GF-D8 (cell line): ENCODE measurements around the gene CNGA3.
"Not testable (repeated sequence)": the region's sequence is repeated elsewhere in the genome, so short reads cannot be mapped to it uniquely, and the experiment has no call there.

Experiments used
- DNase-seq: peaks from one replicate; lab custom pipeline; 2025; lab: John Stamatoyannopoulos, UW

CNGA3 gene

DNA sequence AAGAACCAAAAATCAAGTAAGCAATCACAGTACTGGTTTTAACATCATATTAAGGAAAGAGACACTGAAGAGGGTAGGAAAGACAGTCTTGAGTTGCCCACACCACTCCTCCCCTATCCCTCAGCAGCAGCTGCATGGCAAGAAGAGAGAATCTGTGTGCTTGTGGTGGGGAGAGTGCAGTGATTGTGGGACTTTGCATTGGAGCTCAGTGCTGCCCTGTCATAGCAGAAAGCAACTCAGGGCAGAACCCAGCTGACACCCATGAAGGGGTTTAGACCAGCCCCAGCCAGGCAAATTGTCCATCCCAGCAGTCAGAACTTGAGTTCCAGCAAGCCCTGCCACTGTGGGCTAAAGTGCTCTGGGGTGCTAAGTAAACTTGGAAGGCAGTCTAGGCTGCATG, 57.6 kb downstream of the CNGA3 start:
- no peak for DNase-seq

GRCh38 chr2:98404556-98405250, 58.4 kb downstream of the CNGA3 start:
- no peak for DNase-seq

GRCh38 chr2:98405301-98405700, 59.0 kb downstream of the CNGA3 start:
- no peak for DNase-seq

DNA sequence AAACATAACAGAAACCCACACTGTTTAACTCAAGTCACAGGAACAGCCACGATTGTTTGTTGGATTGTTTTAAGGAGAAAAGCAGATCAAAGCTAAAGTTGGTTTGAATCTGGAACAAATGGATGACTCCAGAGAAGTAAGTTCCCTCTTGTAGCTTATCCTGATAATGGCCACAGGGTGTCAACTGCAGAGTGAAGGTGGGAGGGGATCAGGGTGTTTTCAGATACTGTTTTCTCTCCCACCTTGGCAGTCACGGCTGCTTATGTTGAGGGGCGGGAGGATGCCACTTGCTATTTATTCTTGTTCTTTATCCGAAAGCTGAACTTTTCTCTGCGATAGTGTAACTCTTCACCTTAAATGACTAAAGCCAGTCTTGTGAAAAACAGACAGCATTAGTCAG, 61.9 kb downstream of the CNGA3 start:
- no peak for DNase-seq

- peak; percentile 9 for DNase-seq
These were observed 66.6 kb downstream of the CNGA3 start for GRCh38 chr2:98412751-98413458.

DNA sequence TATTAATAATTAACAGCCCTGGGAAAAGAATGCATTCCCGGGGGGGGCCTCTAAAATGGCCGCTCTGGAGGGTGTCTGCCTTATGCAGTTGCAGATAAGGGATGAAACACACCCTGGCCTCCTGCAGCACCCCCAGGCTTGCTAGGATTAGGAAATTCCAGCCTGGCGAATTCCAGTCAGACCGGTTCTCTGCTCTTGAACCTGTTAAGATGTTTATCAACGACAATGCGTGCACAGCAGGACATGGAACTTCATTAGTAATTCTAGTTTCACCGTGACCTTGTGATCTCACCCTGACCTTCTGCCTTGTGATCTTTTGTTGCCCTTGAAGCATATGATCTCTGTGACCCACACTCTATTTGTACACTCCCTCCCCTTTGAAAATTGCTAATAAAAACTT, 68.0 kb downstream of the CNGA3 start:
- DNase-seq: not testable (repeated sequence)

DNA sequence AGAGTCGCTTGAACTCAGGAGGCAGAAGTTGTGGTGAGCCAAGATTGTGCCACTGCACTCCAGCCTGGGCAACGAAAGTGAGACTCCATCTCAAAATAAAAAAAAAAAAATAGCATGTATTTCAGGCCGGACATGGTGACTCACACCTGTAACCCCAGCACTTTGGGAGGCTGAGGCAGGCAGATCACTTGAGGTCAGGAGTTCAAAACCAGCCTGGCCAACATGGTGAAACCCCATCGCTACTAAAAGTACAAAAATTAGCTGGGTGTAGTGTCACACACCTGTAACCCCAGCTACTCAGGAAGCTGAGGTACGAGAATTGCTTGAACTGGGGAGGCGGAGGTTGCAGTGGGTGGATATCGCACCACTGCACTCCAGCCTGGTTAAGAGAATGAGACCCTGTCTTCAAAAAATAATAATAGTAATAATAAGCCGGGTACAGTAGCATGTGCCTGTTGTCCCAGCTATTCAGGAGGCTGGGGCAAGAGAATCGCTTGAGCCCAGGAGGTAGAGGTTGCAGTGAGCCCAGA, 69.5 kb downstream of the CNGA3 start:
- not testable (repeated sequence) for DNase-seq

GRCh38 chr2:98416383-98417159, 70.3 kb downstream of the CNGA3 start:
- DNase-seq: no peak

DNA sequence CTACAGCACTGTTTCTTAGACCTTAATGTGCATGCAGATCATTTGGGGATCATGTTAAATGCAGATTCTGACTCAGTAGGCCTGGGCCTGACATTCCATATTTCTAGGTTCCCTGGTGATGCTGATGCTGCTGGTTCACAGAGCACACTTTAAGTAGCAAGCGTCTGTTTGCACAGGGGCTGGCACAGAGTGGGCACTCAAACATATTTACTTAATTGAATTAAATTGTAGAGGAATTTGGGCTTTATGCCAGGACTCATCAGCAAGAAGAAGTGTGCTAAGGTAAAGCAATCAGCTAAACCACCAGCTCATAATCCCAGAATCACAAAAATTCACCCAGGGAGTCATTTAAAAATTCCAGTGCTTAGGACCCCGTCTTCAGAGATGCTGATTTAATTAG, 73.3 kb downstream of the CNGA3 start:
- no peak for DNase-seq

DNA sequence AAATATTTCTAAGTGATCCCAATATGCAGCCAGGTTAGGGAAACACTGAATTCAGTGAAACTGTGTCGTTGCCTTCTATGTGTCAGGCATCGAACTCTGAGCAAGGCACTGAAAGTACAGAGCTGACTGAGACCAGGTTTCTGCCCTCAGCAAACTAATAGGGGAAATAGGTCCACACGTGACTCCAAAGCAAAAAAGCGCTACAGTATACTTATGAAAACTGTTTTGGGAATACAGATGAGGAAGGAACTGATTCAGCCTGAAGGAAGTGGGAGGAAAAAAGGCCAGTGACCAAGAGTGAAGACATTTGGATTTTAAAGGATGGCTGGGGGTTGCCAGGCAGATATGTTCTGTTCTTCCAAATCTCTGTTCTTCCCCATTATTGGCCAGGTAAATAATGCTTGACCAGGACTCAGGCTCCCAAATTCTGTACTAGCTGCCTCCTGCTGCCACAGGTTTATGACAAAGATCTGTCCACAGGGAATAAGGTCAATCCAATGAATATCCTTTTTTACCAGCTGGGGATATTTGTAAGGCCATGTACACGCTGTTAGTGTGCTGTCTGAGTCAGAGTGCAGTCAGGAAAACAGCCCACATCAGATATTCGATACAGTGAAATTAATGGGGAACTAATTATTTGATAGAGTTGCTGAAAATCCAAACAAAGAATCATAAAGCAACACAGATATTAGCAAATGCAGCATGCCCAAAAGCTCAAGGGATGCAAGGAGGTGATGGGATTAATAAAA, 73.9 kb downstream of the CNGA3 start:
- no peak for DNase-seq

DNA sequence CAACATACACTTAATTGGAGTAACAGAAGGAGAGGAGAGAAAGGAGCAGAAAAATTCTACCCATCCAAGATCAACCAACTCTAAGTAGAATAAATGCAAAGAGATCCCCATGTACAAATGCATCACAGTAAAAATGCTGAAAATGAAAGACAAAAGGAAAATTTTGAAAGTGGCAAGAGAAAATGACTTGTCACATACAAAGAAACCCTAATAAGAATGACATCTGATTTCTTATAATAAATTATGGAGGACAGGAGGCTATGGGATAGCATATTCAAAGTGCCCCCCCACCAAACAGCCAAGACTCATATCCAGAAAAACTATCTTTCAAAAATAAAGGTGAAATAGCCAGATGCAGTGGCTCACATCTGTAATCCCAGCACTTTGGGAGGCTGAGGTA, 76.2 kb downstream of the CNGA3 start:
- no peak for DNase-seq

DNA sequence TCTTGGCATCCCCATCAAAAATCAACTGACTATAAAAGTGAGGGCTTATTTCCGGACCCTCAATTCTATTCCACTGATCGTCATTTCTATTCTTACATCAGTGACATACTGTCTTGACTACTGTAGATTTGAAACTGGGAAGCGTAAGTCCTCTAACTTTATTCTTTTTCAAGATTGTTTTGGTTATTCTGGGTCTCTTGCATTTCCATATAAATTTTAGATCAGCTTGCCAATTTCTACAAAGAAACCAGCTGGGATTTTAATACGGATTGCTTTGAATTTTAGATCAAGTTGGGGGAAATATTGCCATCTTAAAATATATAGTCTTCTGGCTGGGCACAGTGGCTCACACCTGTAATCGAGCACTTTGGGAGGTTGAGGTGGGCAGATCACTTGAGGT, 80.5 kb downstream of the CNGA3 start:
- DNase-seq: no peak

GRCh38 chr2:98432145-98432544, 85.9 kb downstream of the CNGA3 start:
- DNase-seq: no peak

GRCh38 chr2:98433363-98433964, 87.2 kb downstream of the CNGA3 start:
- DNase-seq: no peak

- DNase-seq: no peak
These were observed 88.2 kb downstream of the CNGA3 start for GRCh38 chr2:98434492-98434891.

- not testable (repeated sequence) for DNase-seq
These were observed 89.4 kb downstream of the CNGA3 start for GRCh38 chr2:98435670-98436069.

DNA sequence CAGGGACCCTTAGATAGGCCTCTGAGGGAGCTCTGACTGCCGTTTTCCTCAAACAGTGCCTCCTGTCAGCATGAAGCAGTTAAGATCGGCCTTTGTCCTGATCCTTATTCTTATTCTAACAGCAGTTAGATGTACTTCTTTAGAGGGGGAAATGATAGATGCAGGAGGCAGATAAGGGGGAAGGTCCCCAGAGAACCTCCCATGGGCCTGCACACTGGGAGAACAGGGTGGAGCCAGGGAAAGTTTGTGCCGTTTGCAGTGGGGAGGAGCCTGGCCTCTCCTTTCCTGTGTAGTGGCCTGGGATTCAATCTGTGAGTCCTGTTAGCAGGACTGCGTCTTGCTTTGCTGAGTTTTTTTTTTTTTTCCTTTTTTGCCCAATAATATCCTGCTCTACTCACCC, 90.5 kb downstream of the CNGA3 start:
- DNase-seq: no peak

DNA sequence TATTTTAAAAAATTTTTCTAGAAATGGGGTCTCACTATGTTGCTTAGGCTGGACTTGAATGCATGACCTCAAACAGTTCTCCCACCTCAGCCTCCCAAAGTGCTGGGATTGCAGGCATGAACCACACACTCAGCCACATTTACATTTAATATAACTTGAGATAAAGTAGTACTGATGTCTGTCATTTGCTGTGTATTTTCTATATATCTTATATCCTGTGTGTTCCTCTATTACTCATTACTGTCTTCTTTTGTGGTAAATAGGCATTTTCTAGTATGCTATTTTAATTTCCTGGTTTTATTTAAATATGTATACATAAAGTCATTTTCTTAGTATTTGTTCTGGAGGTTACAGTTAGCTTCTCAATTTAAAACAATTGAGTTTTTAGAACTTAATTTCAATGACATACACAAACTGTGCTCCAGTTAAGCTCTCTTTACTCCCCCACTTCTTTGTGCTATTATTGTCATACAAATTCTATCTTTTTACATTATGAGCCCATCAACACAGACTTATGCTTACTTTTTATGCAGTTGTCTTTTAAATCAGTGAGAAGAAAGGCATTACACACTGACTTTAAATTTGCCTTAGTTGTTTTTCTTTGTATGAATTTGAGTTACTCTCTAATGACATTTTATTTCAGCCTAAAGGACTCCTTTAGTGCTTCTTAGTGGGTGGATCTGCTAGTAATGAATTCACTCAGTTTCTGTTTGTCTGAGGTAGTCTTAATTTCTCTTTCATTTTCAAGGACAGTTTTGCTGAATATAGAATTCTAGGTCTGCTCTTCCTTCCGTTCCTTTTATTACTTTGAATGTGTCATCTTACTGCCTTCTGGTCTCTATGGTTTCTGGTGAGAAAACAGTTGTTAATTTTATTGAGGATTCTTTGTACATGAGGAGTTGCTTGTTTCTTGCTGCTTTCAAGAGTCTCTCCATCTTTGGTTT, 92.2 kb downstream of the CNGA3 start:
- no peak for DNase-seq

GRCh38 chr2:98441706-98442450, 95.6 kb downstream of the CNGA3 start:
- DNase-seq: no peak

DNA sequence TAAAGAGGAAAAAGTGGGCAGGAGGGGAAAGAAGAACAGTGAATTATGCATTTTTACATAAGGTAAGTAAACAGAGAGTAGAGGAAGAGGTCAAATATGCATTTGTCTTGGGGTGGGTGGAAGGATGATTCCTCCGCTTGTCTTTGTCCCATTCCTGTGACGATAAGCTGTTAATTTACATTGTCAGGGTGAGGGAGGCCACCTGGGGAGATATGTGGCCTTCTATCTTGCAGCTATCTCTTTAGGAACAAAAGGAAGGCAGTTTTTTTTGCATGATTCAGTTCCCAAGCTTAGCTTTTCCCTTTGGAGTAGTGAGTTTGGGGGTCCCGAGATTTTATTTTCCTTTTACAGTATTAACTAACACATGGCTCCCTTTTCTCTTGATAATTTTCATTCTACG, 96.2 kb downstream of the CNGA3 start:
- no peak for DNase-seq
